GM12878 (cell line): ENCODE data around the gene CDHR5. TPM values are rescaled to one million over a fixed set of nuclear protein-coding genes. Genes with fewer than 3 reads are reported as not detected.

ENCODE experiments used
- ATF2 ChIP-seq: IDR thresholded peaks from 2 replicates; pipeline ENCODE4 v1.6.1; 2012; ENCODE audit warnings: low read length, inconsistent platforms
- CEBPB ChIP-seq, 2 experiments: fragments of 150-350 bp in 1 of 2; IDR thresholded peaks; 2 replicates each; pipeline ENCODE4 v1.6.1; 2012 to 2014; ENCODE audit warnings: low read depth in 2 of 2, low read length in 2 of 2, borderline replicate concordance in 1 of 2, inconsistent platforms in 1 of 2
- GATAD2B ChIP-seq: fragments of 450-650 bp; conservative IDR thresholded peaks from 2 replicates; pipeline ENCODE4 v1.6.1; 2017; ENCODE audit warnings: low read depth, mild to moderate bottlenecking, moderate library complexity
- IKZF2 ChIP-seq, 2 experiments: fragments of 450-650 bp; IDR thresholded peaks; 2 replicates each; pipeline ENCODE4 v1.6.1; 2017; ENCODE audit warnings: mild to moderate bottlenecking in 2 of 2, moderate library complexity in 2 of 2
- NFYA ChIP-seq: IDR thresholded peaks from 2 replicates; pipeline ENCODE4 v1.6.1; 2011; ENCODE audit warnings: low read depth, mild to moderate bottlenecking, low read length, improper control_type of control experiment, borderline replicate concordance
- NR2F1 ChIP-seq: fragments of 450-650 bp; conservative IDR thresholded peaks from 2 replicates; pipeline ENCODE4 v1.6.1; 2017; ENCODE audit warnings: mild to moderate bottlenecking
- PAX8 ChIP-seq: fragments of 450-650 bp; IDR thresholded peaks from 2 replicates; pipeline ENCODE4 v1.6.1; 2017; ENCODE audit warnings: mild to moderate bottlenecking, moderate library complexity
- POLR2AphosphoS2 ChIP-seq: IDR thresholded peaks from 2 replicates; pipeline ENCODE4 v1.6.1; 2011; ENCODE audit warnings: low read depth, mild to moderate bottlenecking, low read length, improper control_type of control experiment, moderate library complexity
- RAD21 ChIP-seq: IDR thresholded peaks from 2 replicates; pipeline ENCODE4 v1.6.1; 2011; ENCODE audit warnings: mild to moderate bottlenecking, low read depth, low read length, moderate library complexity; ENCODE audit not compliant: insufficient read depth
- RB1 ChIP-seq: fragments of 450-650 bp; formaldehyde crosslinking; IDR thresholded peaks from 2 replicates; pipeline ENCODE4 v1.6.1; 2017; ENCODE audit warnings: mild to moderate bottlenecking, borderline replicate concordance
- RCOR1 ChIP-seq: conservative IDR thresholded peaks from 2 replicates; pipeline ENCODE4 v1.6.1; 2012; ENCODE audit warnings: low read depth, low read length, improper control_type of control experiment
- USF2 ChIP-seq: IDR thresholded peaks from 2 replicates; pipeline ENCODE4 v1.6.1; 2011; ENCODE audit warnings: low read depth, low read length, improper control_type of control experiment, borderline replicate concordance
- polyA plus RNA-seq, 11 experiments: library from polyadenylated mRNA; depleted of rRNA in 4 of 11; unstranded in 6 of 11; stranded (reverse) in 5 of 11; fragments of >200 nt; fragmentation: Nextera tagmentation in 4 of 11; fragmentation: Illumina TruSeq in 1 of 11; extraction: Ambion mirVana in 4 of 11; extraction: Trizol in 1 of 11; gene quantifications; 1 replicate in 1 of 11; 2 replicates in 10 of 11; pipeline versions ENCODE4 v1.2.1 to v1.2.3, GENCODE V29; 2011 to 2016; ENCODE audit warnings: inconsistent platforms in 2 of 11, missing spikeins in 2 of 11, low read depth in 1 of 11
- total RNA-seq, 4 experiments: library from RNA; depleted of rRNA in 3 of 4; stranded (reverse); fragments of >200 nt in 3 of 4; fragmentation: Illumina TruSeq in 1 of 4; extraction: Trizol in 1 of 4; gene quantifications; 2 replicates each; pipeline versions ENCODE4 v1.2.1 to v1.2.3, GENCODE V29; 2013 to 2021
- TF ChIP-seq, protein P1 (sequence below), 3 experiments: IDR thresholded peaks in 2 of 3; conservative IDR thresholded peaks in 1 of 3; 2 replicates each; pipeline ENCODE4 v1.5.1; 2011; ENCODE audit warnings: low read depth in 3 of 3, low read length in 3 of 3, mild to moderate bottlenecking in 3 of 3, control low read depth in 2 of 3, moderate library complexity in 2 of 3, inconsistent platforms in 1 of 3, mixed read lengths in 1 of 3; ENCODE audit not compliant: control insufficient read depth in 2 of 3, insufficient read depth in 1 of 3; ENCODE audit errors: extremely low read depth in 1 of 3
- TF ChIP-seq, protein P2 (sequence below): IDR thresholded peaks from 2 replicates; pipeline ENCODE4 v1.6.1; 2012; ENCODE audit warnings: low read depth, low read length, improper control_type of control experiment
- TF ChIP-seq, protein P3 (sequence below): IDR thresholded peaks from 2 replicates; pipeline ENCODE4 v1.6.1; 2012; ENCODE audit warnings: improper control_type of control experiment, low read depth, low read length; ENCODE audit not compliant: insufficient replicate concordance
- TF ChIP-seq, protein P4 (sequence below): fragments of 450-650 bp; IDR thresholded peaks from 2 replicates; pipeline ENCODE4 v1.6.1; 2016; ENCODE audit warnings: mild to moderate bottlenecking

CDHR5 gene
- total and polyA plus RNA-seq, 10 of the 15 experiments (the other 5 are each of a cell fraction or from before 2014, with no cell fraction given): 0.06 TPM; not detected in 9

GRCh38 chr11:662689-663274 is 38.0 kb upstream of the CDHR5 start (continued):
- TF ChIP-seq, protein P1, sequence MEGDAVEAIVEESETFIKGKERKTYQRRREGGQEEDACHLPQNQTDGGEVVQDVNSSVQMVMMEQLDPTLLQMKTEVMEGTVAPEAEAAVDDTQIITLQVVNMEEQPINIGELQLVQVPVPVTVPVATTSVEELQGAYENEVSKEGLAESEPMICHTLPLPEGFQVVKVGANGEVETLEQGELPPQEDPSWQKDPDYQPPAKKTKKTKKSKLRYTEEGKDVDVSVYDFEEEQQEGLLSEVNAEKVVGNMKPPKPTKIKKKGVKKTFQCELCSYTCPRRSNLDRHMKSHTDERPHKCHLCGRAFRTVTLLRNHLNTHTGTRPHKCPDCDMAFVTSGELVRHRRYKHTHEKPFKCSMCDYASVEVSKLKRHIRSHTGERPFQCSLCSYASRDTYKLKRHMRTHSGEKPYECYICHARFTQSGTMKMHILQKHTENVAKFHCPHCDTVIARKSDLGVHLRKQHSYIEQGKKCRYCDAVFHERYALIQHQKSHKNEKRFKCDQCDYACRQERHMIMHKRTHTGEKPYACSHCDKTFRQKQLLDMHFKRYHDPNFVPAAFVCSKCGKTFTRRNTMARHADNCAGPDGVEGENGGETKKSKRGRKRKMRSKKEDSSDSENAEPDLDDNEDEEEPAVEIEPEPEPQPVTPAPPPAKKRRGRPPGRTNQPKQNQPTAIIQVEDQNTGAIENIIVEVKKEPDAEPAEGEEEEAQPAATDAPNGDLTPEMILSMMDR (IDR thresholded peaks at IDR 0.05 in 2 of 3, conservative IDR thresholded peaks at IDR 0.05 in 1 of 3; ENCODE audit: control insufficient read depth in 2 of 3, extremely low read depth in 1 of 3, insufficient read depth in 1 of 3, low read depth in 3 of 3, low read length in 3 of 3): peak; percentile 72 to 80 (median 75)
- TF ChIP-seq PAX8: no peak
- peak; percentile 78 for TF ChIP-seq NR2F1
- TF ChIP-seq ATF2: no peak
- 0 out of 2 replicates have a peak, but pooled peaks have one; percentile 40 for TF ChIP-seq RB1
- TF ChIP-seq RCOR1: no peak
- TF ChIP-seq, protein P2, sequence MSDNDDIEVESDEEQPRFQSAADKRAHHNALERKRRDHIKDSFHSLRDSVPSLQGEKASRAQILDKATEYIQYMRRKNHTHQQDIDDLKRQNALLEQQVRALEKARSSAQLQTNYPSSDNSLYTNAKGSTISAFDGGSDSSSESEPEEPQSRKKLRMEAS: 0 out of 2 replicates have a peak, but pooled peaks have one; percentile 38
- peak; percentile 59 for TF ChIP-seq RAD21
- TF ChIP-seq, protein P3, sequence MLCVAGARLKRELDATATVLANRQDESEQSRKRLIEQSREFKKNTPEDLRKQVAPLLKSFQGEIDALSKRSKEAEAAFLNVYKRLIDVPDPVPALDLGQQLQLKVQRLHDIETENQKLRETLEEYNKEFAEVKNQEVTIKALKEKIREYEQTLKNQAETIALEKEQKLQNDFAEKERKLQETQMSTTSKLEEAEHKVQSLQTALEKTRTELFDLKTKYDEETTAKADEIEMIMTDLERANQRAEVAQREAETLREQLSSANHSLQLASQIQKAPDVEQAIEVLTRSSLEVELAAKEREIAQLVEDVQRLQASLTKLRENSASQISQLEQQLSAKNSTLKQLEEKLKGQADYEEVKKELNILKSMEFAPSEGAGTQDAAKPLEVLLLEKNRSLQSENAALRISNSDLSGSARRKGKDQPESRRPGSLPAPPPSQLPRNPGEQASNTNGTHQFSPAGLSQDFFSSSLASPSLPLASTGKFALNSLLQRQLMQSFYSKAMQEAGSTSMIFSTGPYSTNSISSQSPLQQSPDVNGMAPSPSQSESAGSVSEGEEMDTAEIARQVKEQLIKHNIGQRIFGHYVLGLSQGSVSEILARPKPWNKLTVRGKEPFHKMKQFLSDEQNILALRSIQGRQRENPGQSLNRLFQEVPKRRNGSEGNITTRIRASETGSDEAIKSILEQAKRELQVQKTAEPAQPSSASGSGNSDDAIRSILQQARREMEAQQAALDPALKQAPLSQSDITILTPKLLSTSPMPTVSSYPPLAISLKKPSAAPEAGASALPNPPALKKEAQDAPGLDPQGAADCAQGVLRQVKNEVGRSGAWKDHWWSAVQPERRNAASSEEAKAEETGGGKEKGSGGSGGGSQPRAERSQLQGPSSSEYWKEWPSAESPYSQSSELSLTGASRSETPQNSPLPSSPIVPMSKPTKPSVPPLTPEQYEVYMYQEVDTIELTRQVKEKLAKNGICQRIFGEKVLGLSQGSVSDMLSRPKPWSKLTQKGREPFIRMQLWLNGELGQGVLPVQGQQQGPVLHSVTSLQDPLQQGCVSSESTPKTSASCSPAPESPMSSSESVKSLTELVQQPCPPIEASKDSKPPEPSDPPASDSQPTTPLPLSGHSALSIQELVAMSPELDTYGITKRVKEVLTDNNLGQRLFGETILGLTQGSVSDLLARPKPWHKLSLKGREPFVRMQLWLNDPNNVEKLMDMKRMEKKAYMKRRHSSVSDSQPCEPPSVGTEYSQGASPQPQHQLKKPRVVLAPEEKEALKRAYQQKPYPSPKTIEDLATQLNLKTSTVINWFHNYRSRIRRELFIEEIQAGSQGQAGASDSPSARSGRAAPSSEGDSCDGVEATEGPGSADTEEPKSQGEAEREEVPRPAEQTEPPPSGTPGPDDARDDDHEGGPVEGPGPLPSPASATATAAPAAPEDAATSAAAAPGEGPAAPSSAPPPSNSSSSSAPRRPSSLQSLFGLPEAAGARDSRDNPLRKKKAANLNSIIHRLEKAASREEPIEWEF: no peak
- TF ChIP-seq CEBPB (IDR thresholded peaks at IDR 0.05; ENCODE audit: borderline replicate concordance in 1 of 2, low read depth in 2 of 2, low read length in 2 of 2): no peak
- TF ChIP-seq, protein P4, sequence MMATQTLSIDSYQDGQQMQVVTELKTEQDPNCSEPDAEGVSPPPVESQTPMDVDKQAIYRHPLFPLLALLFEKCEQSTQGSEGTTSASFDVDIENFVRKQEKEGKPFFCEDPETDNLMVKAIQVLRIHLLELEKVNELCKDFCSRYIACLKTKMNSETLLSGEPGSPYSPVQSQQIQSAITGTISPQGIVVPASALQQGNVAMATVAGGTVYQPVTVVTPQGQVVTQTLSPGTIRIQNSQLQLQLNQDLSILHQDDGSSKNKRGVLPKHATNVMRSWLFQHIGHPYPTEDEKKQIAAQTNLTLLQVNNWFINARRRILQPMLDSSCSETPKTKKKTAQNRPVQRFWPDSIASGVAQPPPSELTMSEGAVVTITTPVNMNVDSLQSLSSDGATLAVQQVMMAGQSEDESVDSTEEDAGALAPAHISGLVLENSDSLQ: no peak
- TF ChIP-seq POLR2AphosphoS2: no peak
- no peak for TF ChIP-seq IKZF2 (IDR thresholded peaks at IDR 0.05)
- no peak for TF ChIP-seq NFYA
- no peak for TF ChIP-seq GATAD2B
- no peak for TF ChIP-seq USF2
- TF ChIP-seq, all 136 proteins: peak for 8
